Activated CD4-positive, alpha-beta T cell treated with anti-CD3 and anti-CD28 coated beads, Interleukin-2, amount 50 U/mL, for 1 hour (primary cell): ENCODE results near the gene PEPD.
"Not testable (repeated sequence)": the region's sequence is repeated elsewhere in the genome, so short reads cannot be mapped to it uniquely, and the experiment has no call there.

Source experiments
- DNase-seq: peaks from one replicate; pipeline ENCODE4 v3.0.0-alpha.2; 2020

PEPD gene

DNA sequence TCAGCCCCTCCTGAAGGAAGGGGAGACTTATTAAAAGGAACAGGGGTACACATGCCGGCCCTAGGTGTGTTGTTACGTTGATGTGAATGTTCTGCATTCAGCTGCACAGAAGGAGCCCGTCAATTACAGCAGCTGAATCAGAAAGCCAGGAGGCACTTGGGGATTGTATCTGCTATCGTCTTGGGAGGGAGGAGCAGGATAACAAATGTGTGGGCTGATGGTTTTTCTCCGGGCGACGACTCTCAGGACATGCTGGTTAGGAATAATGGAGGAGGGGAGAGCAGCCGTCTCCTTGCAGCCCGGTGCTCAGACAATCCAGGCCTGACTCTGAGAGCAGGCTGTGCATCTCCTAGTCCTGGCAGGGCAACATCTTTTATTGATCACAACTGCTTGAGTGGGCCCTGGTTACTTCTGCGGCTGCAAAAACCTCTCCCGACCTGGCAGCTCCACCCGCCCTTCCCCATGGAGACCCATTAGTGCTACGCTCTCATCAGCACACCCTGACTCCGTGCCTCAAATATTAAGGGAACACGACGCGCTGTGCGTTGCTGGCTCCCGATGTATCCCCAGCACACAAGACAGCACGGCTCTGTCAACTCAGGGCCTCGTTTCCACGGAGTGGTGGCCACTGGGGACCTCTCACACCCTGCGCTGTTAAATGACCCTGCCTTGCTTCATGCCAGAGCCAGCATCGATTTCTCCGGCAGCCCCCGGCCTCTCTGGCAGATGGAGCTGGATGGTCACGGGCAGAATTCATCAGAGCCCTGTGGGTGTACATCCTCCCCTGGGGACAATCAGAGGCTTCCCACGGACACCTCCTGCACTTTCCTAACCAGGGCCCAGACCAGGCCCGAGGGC is 25.3 kb downstream of the PEPD start:
- DNase-seq = no peak

DNA sequence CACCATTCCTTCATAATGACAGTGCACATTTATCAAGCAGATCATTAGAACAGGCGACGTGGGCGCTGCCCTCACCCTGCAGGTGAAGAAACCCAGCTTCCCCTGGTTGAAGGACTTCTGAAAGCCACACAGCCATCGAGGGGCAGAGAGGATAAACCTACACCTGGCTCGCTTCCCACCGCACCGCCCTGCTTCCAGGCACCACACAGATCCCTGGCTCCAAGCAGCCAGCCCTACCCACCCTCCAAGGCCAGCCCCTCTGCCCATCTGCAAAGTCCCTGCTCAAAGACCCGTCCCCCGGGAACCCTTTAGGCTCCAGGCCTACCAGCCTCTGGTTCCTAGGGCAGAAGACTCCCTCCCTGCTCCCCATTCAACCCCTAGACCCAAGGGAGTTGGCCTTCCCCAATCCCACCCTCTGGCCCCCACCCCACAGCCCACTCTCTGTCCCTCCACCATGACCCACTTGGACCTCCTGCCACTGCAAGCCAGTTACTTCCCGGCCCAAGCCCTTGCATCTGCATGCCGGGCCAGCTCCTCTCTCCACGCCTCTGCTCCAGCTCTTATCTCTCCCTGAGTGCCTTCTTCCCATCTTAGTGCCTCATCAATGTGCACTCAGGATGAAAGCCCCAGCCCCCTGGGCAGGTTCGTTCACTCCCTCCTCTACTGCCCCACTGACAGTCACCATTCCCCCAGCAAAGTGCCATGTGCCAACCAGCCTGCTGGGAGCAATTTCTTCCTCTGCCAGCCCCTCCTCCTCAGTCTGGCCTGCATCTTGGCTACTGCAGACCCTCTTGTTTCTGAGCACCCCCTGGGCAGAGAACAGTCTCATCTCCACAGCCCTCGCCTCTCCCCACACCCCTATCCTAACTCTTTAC is 28.0 kb downstream of the PEPD start:
- DNase-seq = no peak

DNA sequence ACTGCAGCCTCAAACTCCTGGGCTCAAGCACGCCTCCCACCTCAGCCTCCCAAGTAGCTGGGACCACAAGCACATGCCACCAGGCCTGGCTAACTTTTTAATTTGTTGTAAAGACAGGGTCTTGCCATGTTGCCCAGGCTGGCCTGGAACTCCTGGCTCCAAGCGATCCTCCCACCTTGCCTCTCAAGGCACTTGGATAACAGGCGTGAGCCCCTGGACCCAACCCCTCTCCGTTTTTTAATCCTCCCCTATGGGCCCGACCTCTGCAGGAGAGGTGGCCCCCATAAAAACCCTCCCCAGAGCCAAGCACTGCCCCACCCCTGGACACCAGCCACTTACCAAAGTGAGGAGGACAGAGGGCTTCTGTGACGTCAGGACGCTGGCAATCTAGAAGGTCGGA is 28.6 kb downstream of the PEPD start:
- DNase-seq = no peak

DNA sequence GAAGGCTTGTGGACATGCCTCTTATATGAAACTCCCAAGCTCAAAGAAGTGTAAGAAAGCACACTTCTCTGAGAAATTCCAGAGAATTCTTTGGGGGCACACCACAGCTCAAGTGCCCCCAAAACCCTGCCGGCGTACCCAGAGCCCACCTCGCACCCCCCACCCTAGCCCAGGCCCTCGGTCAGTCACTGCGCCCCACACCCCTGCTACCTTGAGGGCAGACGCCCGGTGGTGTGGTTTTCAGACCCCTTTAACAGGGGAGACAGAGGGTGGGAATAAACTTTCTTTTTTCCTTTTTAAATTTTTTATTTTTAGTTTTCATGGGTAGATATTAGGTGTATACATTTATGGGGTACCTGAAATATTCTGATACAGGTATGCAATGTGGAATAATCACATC is 29.5 kb downstream of the PEPD start:
- no peak for DNase-seq

DNA sequence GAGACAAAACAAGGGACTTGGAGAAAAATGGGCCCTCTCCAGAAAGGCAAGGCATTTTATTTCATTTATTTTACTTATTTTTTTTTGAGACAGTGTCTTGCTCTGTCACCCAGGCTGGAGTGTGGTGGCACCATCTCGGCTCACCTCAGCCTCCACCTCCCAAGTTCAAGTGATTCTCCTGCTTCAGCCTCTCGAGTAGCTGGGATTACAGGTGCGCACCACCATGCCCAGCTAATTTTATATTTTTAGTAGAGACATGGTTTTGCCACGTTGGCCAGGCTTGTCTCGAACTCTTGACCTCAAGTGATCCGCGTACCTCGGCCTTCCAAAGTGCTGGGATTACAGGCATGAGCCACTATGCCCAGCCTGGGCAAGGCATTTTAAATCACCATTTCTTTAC is 31.0 kb downstream of the PEPD start:
- not testable (repeated sequence) for DNase-seq

DNA sequence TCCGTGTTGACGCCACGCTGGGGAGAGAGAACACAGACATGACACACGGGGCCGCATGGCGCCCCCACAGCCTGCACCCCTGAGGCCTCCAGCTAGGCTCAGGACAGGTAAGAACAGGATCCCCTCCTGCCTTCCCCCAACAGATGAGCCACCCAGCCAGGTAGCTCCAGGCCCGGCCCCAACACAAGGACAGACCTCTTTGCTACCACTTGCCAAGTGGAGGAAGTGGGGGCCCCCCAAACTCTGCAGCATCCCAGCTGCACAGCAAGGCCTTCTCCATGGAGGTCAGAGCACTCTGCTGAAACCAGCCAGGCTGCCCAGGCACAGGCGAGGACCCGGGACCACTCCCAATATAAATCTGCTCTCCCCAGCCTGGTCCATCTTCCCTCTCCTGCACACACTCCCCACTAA is 31.5 kb downstream of the PEPD start:
- DNase-seq = no peak

DNA sequence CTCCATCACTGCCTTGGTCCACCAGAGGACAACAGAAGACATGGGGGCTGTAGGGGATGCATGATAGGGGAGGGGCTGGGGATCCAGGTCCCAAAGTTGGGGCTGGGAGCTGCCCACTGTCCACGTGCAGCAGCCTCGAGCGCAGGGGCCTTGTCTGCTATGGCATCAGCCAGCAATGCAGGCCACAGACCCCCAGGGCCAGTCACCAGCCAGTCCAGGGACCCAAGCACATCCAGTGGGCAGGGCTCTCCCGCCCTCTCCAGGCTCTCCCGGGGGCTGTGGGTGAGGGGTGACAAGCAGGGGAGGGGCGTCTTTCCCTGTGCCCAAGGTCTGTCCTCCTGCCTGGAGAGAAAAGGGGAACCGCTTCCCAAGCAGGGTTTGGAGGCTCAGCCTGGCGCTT is 32.8 kb downstream of the PEPD start:
- DNase-seq = no peak

DNA sequence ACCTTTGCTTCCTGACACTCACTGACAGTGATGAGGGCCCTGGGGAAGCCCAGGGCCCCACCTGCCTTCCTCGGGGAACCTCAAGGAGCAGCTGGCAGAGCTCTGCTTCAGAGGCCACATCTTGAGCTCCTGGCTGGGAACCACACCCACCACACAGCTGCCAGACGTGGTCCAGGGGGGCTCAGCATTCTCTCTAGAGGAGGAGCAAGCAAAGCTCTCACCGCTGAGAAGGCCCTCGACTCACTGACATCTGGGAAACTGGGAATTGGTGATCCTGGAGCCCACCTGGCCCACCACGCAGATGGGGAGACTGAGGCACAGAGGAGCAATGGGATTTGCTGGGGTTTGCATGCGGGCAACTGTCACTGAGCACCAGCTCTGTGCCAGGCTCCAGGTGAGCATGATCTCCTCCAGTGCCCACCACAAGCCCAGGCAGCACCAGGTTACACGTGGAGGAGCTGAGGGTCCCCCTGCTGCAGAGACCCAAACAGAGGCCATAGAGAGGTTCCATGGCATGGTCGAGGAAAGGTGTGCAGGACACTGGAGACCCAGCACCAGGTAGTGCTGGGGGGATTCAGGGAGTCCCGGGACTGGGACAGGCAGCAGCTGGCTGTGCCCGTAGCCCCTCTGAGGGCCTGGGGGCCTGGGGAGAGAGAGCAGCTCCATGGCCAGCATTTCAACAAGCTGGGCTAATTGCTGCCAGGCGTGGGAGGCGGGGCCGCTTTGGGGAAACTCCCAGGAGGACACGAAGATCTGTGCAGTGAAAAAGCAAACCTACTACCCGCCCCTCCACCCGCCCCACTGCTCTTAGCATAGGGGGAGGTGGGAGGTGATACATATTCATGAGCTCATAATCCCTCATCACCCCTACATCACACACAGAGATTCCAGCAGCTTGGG is 33.4 kb downstream of the PEPD start:
- no peak for DNase-seq

DNA sequence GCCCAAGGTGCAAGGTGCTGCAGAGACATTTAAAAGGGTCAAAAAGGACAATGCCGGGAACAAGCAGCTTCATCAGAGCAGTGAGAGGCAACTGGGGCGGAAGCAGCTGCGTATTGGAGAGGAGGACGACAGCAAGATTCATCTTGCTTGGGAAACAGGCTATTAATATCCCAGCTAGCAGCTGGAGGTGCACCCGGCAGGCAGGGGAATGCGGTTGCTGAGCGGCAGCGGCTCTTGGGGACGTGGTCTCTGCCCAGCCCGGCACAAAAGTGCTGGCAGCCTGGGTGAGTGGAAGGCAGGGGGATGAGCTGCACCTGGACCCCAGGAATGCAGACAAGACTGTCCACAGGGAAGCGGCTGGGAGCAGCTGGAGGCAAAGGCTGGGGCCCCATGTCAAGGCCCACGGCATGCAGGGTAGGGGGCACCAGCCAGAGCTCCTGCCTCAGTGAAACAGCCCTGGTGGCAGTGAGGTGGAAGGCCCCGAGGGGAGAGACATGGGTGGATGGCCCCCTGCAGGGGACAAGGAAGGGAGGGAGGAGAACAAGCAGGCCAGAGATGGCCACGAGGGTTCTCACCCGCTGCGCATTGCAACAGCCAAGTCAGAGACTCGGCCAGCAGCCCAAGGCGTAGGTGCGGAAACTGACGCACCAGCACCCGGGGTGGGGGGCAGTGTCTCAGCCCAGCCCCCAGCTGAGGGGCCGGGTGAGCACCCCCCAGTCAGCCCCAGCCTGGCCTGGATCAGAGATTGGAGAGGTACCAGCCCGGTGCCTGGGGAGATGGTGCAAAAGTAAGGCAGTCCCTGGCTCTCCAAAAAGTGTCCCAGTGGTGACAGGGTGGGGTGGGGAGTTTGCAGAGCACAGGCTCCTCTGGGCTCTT is 34.4 kb downstream of the PEPD start:
- DNase-seq = no peak

DNA sequence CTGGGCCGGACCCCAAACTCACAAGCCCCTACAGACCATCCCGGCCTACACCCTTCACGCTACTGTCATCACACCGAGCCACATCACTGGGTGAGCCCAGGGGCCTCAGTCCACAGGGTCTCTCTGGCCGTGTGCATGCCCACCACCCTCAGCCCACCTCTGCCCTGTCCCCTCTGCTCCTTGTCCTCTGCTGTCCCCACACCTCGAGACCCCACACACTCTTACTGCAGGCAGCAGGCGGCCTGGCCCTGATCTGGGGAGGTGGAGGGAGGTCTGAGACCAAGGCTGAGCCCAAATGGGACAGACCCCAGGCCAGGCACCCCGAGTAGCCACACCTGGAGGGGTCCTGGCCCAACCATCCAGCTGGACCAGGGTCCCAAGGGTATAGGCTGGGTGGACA is 35.2 kb downstream of the PEPD start:
- DNase-seq = no peak

DNA sequence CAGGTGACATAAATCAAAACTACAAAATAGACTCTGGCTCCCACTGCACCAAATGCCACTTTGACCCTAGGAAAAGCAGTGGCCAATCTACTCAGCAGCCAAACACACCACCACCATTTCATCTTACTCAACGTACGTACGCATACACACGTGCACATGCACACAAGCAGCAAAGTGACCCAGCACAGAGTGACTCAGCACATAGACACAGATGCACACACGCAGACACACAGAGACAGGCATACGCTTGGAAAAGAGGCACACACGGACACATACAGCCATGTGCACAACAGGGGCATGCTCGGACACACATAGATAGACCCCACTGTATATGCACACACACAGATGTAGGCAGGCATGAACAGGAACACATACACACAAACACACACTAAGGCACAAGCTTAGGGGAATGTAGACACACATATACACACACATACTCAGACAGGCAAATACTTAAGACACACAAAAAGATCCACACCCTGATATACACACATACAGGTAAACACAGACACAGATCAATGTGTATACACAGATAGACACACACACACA is 37.3 kb downstream of the PEPD start:
- DNase-seq = no peak

DNA sequence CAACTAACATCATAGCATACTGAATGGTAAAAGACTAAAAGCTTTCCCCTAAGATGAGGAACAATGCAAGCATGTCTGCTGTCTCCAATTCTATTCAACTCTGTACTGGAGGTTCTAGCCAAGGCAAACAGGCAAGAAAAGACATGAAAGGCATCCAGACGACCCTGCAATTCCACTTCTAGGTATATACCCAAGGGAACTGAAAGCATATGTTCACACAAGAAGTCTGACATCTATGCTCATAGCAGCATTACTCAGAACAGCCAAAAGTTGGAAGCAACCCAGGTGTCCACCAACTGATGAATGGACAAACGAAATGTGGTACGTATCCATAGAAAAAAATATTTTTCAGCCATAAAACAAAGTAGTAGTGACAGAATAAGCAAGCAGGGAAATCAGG is 39.1 kb downstream of the PEPD start:
- no peak for DNase-seq

DNA sequence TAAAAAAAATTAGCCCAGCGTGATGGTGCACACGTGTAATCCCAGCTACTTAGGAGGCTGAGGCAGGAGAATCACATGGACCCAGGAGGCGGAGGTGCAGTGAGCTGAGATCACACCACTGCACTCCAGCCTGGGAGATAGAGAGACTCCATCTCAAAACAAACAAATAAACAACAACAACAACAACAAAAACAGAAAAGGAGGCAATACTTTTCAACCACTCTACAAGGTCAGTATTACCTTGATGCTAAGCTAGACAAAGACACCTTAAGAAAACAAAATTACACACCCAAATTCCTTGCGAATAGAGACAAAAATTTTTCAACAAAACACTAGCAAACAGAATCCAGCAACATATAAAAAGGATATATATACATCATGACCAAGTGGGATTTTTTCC is 39.7 kb downstream of the PEPD start:
- no peak for DNase-seq

DNA sequence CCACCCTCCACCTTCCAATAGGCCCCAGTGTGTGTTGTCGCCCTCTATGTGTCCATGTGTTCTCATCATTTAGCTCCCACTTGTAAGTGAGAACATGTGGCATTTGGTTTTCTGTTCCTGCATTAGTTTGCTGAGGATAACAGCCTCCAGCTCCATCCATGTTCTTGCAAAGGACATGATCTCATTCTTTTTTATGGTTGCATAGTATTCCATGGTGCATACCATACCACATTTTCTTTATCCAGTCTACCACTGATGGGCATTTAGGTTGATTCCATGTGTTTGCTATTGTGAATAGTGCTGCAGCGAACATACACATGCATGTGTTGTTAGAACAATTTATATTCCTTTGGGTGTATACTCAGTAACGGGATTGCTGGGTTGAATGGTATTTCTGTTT is 42.0 kb downstream of the PEPD start:
- not testable (repeated sequence) for DNase-seq

DNA sequence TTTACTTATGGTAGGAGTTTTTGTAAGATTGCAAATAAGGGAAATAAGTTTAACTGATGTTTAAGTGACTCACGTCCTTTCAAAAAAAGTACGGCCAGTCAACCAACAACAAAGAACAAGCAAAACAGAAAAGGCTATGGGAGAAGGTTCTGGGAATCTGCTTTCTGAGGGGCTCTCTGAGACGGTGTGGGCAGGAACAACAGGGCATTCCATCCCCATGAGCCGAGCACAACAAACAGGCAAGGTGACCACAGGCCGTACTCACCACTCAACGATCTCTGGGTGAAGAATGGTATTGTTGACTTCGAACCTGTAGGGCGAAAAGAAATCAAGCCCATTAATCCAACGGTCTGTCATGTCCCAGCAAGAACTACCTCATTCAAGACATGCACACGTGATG is 43.8 kb downstream of the PEPD start:
- no peak for DNase-seq

DNA sequence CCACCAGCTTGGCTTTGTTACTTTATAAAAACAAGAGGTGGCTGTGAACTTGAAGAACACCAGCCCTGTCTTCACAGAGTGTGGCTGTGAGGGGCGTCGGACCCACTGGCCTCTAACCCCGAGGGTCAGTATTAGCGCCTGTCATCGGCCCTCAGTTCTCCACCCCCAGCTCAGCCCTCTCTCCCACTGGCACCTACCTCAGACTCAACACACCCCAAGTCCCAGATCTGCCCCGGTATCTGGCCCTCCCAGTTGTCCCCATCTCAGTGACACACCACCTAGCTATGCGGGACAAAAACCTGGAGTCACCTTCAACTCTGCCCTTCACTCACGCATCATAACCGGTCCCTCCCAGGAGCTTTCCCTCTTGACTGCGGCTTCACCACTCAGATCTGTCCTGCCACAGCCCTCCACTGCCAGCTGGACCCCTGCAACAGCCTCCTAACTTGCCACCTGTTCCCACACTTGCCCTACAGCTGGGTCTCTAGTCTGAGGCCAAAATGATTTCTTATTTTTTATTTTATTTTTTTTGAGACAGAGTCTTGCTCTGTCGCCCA is 45.4 kb downstream of the PEPD start:
- DNase-seq = no peak

DNA sequence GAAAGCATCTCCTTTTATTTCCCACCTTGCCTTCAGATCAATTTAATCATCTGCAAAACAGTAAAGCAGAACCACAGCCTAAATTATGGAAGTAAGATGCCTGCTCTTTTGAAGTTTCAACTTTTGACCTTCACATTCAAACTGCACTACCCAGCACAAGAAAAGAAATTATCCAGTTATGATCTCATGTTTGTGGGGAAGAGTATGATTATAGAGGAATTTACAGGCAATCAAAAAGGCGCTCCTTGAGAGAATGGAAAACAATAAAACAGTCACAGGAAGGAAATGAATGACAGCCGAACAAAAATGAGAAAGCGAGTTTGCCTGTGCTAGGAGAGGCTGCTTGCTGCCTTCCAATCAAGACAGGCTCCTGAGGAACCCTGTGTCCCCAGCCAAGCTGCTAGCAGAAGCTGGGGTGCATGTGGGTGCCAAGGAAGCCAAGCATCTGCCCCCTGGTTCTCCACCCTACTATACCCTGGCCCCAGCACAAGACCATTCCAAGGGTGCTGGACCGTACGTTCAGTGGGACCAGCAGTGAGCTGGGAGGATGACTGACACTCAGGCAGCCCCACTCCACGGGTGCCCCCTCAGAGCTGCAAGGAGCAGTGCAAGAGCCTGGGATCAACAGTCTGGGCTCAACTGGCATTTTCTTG is 47.8 kb downstream of the PEPD start:
- DNase-seq = no peak

DNA sequence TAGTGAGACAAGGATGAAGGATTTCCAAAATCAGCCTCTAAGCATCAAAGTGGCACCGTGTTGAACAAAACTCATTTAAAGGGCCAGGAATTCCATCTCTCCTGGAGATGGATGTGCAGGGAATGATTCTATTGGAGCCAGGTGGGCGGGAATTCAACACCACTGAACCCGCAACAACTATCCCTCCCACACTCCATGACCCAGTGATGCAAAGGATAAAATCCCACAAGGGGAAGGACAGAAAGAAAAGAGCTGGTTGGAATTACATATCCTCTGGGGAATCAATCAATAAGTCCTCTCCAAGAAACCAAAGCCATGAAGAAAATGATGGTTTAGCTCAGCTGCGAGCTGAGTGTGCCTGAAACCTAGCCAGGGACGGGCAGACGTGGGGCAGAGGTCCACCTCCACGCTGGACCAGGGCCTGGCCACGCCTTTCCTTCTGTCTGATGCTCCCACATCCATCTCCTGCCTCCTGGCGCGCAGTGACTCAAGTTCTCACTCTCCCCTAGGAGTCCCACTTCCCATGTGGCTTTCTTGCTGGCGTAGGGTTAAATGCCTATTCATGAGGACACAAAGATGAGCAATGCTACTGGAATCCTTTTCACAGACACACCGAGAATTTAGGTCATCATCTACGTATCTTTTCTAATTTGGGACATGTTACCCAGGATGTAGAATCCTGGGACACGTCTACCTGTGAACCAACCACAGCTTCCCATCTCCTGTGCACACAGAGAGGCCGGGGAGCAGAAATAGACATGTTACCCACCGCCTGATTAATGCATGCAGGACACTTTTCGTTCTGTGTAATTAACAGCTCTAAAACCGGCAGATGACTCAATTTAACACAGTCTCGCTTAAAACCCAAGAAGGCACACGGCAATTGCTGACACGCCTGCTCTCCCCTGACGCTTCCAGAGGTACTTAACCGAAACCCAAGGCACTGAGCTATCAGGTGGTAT is 48.6 kb downstream of the PEPD start:
- DNase-seq = no peak

DNA sequence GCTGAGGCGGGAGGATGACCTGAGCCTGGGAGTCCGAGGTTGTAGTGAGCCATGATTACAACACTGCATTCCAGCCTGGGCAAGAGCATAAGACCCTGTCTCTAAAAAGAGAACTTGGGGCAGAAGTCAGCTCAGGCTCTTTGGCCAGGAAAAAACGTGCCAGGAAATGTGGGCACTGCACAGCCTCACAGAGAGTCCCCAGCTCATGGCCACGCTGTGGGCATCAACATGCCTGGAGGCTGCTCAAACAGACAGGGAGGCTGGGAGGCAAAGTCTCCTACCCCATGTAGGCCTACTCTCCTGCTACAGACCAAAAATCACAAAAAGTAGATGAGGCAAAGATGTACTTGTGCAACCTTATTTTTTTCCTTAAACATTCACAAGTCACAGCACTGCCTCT is 49.4 kb downstream of the PEPD start:
- no peak for DNase-seq
